Myocyte (in vitro differentiated cells): Measurements from ENCODE around the gene FAM171A1. TPM values are rescaled to one million over a fixed set of nuclear protein-coding genes. Genes with fewer than 3 reads are reported as not detected.
"Not testable (repeated sequence)": the region's sequence is repeated elsewhere in the genome, so short reads cannot be mapped to it uniquely, and the experiment has no call there.

Source experiments
- DNase-seq: peaks from one replicate; pipeline ENCODE4 v3.0.0-alpha.2; 2012; ENCODE audit warnings: low read depth
- total RNA-seq: library from RNA; depleted of rRNA; stranded (reverse); fragments of >200 nt; gene quantifications from 2 replicates; pipeline ENCODE4 v1.2.3, GENCODE V29; 2014

The FAM171A1 gene
- total RNA-seq, 1 donor from 2014 or later = 15.0 TPM

DNA sequence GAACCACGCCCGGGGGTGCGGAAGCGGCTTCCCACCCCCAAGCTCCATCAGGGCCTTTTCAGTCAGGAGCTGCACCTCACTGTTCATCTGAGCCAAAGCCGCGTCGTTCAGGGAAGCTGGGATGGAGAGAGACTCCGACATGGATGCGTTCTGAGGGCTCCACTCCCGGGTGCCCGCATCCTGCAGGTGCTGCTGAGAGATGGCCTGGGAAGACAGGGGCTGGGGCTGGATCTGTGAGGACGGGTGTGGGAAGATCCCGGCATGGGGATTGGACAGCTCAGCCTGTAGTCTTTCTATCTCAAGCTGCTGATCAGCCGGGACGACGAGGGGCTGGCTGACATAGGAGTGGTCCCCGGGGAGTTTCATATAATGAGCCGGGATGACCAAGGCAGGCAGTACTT, 157.6 kb downstream of the FAM171A1 start:
- no peak for DNase-seq

DNA sequence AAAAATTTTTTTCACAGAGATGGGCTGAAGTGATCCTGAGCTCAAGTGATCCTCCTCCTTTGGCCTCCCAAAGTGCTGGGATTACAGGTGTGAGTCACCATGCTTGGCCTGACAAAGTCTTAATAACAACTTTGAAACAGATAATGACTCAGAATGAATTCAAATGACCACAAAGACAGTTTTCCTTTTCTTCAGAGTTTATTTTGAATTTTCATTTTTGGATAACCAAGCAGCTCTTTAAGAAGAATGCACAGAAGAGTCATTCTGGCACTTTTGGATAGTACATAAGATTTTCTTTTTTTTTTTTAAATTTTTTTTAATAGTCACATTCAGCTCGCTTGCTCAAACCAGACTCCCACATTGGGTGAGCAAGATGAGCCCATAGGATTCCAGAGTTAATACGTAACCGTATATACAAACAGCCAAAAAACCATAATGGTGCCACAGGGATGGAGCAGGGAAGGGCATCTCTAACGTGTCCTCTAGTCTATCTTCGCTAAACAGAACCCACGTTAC, 159.6 kb downstream of the FAM171A1 start:
- peak; percentile 35 for DNase-seq

DNA sequence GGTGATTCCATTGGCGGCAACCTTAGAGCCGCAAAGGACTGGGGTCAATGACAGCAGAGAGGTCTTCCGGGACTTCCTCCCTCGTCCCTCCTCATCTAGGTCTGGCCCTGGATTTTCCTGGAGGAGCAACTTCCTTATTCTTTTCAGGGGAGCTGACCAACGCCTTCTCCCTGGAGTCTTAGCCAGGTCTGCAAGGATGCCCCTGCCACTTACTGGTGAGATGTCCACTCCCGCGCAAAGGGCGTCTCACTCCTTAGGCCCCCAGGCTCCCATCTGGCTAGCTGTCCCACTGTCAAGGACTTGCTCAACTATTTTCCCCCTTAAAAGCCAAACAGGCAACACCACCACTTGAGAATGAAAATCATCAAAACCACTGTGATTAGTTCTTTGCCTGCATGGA, 160.6 kb downstream of the FAM171A1 start:
- no peak for DNase-seq

DNA sequence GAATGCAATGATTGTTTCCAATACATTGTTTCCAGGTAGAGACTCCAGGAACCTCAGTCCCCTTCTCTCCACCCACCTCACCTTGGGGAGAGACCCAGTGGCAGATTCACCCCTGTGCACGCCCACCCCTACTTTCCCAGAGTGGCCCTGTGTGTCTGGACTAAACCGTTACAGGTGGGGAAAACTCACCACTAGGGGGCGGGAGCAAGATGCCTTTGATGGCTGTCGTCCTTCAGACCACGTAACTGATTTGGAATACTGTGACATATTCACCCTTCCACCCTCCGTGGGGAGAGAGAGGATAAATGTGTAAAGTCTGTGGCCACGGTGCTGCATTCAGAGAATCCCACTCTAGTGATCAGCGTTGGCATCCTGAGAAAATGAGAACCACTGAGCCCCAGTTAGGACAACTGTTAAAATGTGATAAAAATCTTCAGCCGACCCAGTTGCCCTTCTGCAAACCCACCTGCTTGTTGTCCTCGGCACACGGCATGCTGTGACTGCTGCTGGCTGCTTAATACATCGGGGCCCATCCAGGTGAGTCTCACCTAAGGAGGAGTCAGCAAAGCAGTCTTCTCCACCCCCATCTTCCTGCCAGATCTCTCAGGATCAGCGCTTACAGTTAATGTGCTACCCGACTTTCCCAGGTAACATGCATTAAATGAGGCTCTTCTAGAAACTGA, 161.1 kb downstream of the FAM171A1 start:
- peak; percentile 80 for DNase-seq

DNA sequence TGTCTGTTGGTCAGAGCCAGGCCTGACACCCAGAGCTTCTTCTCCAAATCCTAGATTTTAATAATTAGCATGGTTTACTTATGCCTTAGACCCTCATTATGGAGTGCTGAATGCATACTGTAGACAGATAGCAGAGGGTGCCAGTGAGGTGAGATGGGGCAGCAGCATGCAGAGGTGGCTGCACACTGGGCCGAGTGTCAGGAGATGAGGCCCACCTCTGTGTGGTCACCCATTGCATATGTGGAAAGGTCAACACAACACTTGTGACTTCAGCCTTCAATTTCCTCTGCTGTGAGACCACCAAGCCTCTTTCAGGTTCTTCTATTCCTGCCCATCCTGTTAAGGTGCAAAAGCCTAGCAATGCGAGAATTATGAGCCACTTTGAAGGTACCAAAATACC, 162.9 kb downstream of the FAM171A1 start:
- DNase-seq = no peak

DNA sequence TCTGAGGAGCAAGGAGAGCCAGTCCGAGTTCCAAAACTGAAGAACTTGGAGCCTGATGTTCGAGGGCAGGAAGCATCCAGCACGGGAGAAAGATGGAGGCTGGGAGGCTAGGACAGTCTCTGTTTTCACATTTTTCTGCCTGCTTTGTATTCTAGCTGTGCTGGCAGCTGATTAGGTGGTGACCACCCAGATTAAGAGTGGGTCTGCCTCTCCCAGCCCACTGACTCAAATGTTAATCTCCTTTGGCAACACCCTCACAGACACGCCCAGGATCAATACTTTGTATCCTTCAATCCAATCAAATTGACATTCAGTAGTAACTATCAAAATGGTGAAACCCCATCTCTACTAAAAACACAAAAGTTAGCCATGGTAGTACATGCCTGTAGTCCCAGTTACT, 163.7 kb downstream of the FAM171A1 start:
- not testable (repeated sequence) for DNase-seq

DNA sequence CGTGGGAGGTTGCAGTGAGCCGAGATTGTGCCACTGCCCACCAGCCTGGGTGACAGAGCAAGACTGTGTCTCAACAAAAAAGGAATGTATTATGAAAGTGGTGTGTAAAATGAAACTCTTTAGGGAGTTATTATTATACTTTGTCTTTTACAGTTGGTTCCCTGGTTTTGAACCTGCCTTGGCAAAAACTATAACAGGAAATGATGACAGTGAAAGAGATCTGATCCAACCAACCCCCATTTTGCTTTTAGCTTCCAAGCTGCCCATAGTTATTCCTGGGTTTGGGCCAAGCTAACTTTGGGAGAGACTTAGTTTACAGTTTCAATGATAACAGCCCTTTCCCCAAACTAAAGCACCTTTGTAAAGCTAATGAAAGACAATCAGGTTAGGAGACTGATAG, 168.4 kb downstream of the FAM171A1 start:
- DNase-seq = peak; percentile 15

DNA sequence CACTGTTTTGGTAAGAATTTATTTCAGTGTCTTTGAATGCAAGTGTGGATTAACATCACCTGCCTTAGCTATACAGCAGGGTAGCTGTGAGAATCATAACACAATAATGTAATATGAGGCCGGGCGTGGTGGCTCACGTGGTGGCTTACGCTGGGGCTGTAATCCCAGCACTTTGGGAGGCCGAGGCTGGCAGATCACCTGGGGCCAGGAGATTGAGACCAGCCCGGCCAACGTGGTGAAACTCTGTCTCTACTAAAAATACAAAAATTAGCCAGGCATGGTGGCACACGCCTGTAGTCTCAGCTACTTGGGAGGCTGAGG, 168.8 kb downstream of the FAM171A1 start:
- not testable (repeated sequence) for DNase-seq

DNA sequence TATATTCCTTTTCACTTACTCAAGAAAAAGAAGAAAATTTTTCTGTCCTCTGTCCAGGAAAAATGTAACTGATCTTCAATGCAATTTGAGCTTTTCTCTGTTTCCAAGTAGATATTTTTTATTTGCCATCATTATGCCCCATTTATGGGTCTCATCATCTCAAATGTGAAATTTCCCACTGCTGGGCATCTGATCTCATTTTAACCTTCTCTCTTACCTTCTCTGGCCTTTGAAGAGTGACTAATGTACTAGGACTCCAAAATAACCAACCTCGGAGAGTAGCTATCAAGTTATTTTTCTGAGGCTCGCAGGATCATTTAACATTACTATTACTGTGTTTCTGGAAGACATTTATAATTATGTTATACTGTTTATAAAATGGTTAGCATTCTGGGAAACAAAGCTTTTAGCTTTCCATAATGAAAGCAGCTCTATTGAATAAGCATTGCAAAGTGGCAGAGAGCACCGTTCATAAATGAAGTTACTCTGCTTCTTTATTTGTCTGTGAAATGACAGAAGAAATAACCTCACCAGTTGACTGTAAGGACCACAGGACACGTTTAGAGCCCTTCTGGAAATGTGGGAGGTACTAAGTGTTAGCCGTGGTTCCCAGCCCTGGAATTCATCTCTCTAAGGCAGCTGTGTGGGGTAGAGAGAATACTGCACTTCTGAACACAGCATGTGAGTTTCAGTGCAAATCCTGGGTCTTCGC, 169.3 kb downstream of the FAM171A1 start:
- DNase-seq = peak; percentile 84

DNA sequence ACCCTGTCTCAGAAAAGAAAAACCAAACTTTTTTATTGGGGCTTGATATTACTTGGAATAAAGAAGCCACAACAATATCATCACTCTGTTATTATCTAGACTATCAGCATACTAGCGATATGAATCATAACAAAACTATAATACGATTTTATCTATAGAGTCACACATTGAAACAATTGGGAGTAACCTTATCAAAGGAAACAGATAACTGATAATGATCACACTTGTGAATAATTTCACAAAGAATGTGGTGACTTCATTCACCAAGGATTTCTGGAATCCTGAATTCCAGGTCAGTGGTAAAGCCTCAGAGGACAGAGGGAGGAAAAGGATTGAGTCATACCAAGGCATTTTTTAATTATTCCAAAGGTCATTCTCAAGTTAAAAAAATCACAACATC, 170.5 kb downstream of the FAM171A1 start:
- peak; percentile 83 for DNase-seq

DNA sequence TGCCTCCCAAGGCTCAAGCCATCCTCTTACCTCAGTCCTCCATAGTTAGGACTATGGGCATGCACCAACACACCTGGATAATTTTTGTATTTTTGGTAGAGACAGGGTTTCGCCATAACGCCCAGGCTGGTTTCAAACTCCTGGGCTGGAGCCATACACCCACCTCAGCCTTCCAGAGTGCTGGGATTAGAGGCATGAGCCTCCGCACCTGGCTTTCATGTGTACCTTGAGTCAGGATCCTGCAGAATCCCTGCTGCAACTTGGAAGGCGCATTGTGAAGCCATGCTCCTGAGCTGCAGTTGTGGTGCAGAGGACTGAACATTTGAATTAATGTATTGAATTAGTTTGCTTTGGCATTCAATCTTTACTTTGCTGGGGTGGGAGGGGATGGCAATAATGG, 173.2 kb downstream of the FAM171A1 start:
- no peak for DNase-seq

DNA sequence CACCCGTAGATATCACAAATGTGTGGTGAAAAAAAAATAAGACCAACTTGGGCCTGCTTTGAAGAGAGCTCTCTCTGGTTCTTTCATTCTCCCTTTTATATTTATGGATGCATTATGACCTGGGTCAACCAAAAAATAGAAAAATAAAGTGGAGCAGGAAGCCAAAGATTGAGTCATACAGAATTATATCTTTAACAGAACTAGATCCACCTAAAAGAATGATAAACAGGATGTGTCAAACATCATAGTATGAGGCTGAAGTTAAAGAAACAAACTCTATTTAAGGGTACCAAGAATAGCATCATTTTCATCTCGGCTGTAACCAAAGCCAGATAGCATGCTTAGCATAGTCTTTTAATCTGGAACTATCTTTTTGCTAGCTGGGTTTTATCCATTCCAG, 173.8 kb downstream of the FAM171A1 start:
- DNase-seq = no peak

DNA sequence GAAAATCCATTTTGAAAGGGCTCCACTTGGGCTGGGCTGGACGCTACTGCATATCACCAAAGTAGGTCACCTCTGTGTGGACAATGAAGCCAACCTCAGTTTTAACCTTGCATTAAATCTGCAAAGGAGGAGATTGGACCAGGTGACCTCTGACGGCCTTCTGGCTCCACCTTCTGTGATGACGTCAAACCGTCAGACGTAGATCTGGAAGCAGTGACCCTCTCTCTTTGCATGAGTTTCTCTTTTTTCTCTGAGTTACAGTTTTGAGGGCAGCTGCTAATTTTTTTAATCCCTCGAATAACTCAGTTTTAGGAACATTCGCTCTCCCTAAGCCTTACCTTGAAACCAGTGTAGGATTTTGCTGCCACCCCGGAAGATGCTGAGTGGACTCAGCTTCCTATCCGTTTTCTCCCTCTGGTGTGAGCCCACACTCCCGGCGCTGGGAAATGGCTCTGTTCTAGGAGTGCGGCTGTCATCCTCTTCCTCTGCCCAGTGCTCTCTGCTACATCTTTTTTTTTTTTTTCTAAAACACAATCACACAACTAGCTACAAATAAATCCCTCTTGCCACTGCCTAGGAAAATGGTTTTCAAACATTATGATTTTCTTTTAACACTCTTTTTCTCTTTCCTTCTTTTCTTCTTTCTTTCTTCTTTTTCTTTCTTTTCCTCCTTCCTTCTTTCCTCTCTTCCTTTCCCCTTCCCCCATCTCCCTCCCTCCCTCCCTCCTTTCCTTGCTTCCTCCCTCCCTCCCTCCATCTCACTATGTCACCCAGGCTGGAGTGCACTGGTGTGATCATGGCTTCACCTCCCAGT, 174.9 kb downstream of the FAM171A1 start:
- no peak for DNase-seq

DNA sequence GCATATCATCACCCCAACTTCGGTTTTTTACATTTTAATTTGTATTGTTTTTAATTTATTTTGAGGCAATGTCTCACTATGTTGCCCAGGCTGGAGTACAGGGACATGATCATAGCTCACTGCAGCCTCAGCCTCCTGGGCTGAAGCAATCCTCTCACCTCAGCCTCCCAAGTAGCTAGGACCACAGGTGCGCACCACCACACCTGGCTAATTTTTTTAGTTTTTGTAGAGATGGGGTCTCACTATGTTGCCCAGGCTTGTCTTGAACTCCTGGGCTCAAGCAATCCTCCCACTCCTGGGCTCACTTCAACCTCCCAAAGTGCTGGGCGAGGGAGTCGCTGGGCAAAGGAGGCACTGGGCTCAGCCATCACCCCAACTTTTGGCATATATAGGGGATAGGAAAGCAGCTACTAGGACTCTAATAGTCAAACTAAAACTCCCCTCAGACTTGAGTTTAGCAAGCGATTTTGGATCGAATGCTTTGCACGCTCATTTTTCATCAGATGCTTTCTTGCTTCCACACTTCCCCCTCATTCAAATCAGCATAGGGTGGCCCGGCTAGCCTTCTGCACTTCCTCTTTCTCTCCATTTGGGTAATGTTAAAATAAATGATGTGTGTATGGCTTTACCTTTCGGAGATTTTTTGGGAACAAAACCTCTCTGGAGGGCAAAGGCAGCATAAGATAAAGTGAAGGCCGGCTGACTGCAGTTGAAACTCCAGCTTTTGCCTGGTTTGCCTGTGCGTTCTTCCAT, 181.8 kb downstream of the FAM171A1 start:
- no peak for DNase-seq

DNA sequence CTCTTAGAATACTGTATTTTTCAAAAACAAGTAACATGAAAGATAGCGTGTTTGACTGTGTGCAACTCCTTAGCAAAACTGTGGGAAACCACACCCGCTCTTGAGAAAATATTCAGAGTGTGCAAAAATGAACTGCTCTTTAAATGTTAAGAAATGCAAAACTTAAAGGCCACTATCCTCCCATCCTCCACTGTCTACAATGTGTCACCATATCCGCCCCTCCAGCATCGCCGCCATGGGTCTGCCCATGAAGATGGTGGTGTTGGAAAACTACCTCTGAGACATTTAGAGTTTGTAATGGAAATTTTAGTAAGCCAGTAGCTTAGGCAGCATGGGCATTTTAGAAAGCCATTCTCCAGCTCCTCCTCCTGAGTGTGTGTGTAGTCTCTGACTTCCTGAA, 182.5 kb downstream of the FAM171A1 start:
- DNase-seq = no peak

DNA sequence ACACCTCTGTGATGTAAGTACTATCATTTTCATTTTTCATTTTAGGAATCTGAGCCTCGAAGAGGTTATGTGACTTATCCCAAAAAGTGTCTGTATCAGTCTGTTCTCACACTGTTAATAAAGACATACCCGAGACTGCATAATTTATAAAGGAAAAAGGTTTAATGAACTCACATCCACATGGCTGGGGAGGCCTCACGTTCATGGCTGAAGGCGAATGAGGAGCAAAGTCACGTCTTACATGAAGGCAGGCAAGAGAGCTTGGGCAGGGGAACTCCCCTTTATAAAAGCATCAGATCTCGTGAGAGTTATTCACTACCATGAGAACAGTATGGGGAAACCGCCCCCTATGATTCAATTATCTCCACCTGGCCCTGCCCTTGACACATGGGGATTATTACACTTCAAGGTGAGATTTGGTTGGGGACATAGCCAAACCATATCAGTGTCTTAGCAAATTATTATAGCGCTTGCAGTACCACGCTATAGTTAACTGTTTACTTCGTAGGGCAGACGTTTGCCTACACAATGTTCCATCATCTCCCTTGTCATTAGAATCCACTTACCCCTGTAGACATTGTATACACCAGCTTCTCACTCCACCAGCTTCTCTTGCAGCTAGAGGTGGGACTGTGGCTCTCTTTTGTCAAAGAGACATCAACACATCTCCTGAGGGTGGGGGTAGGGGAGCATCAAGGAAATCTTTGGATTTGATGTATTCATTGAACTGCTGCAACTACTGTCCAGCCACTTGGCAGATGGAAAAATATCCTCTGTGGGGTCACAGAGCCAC, 187.2 kb downstream of the FAM171A1 start:
- no peak for DNase-seq

DNA sequence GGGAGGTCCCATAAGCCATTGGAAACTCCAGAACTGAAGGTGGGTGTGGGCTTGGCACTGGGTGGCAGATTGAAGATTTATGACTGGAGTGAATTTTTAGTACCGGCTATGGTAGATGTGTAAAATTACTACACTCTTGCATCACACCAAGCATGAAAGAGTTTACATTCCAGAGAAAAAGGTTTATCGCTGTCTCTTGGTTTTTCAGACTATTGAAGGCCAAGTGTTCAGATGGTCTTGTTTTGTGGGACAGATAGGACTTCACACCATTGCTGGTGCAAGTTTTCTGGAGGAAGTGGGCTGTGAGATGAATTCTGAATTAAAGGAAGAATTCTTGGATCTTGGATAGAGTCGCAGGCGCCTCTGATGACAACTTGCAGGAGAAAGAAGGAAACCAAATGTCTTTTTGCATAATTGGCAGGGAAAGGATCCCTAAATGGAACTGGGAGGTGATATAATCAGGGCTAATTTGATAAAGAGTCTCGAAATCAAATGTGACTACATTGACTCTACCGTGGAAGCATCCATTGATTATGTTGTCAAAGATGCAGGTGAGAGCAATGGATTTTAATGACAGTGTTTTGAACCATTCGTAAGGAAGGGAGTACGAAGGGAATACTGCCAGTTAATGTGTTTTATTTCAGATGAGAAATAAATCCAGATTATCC, 188.4 kb downstream of the FAM171A1 start:
- DNase-seq = no peak

DNA sequence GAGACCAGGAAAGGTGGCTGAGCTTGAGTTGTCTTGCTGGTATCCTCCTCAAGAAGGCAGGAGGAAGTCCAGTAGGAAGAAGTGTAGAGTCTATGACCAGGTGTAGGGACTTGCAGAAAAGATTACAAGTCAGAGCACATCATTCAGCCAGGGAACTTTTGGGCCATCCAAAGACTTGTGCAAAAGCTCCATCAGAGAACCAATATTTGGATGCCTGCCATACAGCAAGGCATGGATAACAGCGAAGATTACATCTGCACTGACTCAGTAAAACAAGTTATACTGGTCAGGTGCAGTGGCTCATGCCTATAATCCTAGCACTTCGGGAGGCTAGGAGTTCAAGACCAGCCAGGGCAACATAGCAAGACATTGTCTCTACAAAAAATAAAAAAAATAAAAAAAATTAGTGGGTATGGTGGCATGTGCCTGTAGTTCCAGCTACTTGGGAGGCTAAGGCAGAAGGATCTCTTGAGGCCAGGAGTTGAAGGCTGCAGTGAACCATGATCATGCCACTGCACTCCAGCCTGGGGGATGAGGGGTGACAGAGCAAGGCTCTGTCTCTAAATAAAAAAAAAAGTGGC, 189.4 kb downstream of the FAM171A1 start:
- DNase-seq = no peak

DNA sequence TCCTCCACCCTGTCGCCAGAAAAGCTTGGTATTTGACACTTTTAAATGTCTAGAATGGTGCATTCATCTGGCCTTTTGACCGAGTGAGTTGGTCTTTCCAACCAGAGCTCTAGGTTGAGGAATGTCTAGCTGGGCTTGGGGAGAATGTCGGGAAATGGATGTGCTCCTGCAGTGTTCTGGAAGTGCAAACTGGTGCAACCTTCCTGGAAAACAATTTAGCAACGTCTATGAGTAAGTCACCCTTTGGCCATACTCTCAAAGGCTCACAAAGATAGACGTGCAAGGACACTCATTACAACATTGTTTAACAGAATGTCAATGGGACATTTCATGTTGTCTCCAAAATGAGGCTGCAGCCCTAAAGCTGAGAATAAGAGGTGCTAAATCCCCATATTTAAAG, 190.4 kb downstream of the FAM171A1 start:
- no peak for DNase-seq

DNA sequence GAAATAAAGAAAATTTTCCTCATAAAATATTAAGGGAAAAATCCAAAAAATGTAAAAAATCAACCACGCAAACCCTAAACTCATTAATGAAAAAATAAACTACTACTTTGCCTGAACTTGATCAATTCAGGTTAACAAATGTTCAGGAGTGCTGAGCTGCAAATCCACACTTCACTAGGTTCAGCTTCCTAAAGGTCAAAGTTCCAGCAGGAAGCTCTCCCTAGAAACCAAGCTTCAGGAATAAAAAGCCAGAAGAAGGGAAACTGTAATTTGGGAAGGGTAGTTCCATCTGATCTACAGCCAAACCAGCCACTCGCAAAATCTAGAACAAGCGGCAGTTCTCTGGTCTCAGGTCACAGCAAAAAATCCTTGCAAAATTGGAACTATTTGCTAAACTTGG, 194.8 kb downstream of the FAM171A1 start:
- no peak for DNase-seq
